Suprapubic skin (tissue), 3 donors: ENCODE data around the gene GRIFIN.

Experiments used
- EP300 ChIP-seq: sonication (generic); formaldehyde crosslinking; IDR thresholded peaks from one replicate; pipeline ENCODE4 v1.6.1; 2017; ENCODE audit warnings: antibody characterized with exemption
- TF ChIP-seq, protein P1 (sequence below), 2 donors: fragments of 200-600 bp in 1 of 2; fragments of 450-650 bp in 1 of 2; sonication (generic) in 1 of 2; IDR thresholded peaks; one replicate each; pipeline ENCODE4 v1.5.1; 2016 to 2019; ENCODE audit warnings: antibody characterized with exemption in 2 of 2, mild to moderate bottlenecking in 1 of 2, moderate library complexity in 1 of 2

GRCh38 chr7:2499181-2499580, 23.0 kb upstream of the GRIFIN start:
- TF ChIP-seq, protein P1, sequence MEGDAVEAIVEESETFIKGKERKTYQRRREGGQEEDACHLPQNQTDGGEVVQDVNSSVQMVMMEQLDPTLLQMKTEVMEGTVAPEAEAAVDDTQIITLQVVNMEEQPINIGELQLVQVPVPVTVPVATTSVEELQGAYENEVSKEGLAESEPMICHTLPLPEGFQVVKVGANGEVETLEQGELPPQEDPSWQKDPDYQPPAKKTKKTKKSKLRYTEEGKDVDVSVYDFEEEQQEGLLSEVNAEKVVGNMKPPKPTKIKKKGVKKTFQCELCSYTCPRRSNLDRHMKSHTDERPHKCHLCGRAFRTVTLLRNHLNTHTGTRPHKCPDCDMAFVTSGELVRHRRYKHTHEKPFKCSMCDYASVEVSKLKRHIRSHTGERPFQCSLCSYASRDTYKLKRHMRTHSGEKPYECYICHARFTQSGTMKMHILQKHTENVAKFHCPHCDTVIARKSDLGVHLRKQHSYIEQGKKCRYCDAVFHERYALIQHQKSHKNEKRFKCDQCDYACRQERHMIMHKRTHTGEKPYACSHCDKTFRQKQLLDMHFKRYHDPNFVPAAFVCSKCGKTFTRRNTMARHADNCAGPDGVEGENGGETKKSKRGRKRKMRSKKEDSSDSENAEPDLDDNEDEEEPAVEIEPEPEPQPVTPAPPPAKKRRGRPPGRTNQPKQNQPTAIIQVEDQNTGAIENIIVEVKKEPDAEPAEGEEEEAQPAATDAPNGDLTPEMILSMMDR (IDR thresholded peaks at IDR 0.05) = no peak
- TF ChIP-seq EP300 = no peak
